ENCODE data around the gene VAMP1. TPM values are rescaled to one million over a fixed set of nuclear protein-coding genes. Genes with fewer than 3 reads are reported as not detected.

Gene VAMP1
- total RNA-seq, 6 experiments from 2014 or later: 8.6 to 13.0 (median 10.8) TPM

GRCh38 chr12:6462234-6462995, 8.1 kb downstream of the VAMP1 start:
- DNase-seq: no peak
- Mint-ChIP-seq H3K27ac (no peak overlapping the region), H3K9me3 (no peaks in the 10 kb centered on the region), H3K4me3 (no peak overlapping the region), H3K36me3 (ENCODE audit: low read depth) (peaks cover 30% of the 10 kb centered on the region), H3K27me3 (ENCODE audit: insufficient read depth) (peaks cover 3% of the 10 kb centered on the region), H3K4me1 (ENCODE audit: low read depth) (peaks cover 8% of the 10 kb centered on the region; the same call in 1 of the 2 replicates)
- TF ChIP-seq, protein P1, sequence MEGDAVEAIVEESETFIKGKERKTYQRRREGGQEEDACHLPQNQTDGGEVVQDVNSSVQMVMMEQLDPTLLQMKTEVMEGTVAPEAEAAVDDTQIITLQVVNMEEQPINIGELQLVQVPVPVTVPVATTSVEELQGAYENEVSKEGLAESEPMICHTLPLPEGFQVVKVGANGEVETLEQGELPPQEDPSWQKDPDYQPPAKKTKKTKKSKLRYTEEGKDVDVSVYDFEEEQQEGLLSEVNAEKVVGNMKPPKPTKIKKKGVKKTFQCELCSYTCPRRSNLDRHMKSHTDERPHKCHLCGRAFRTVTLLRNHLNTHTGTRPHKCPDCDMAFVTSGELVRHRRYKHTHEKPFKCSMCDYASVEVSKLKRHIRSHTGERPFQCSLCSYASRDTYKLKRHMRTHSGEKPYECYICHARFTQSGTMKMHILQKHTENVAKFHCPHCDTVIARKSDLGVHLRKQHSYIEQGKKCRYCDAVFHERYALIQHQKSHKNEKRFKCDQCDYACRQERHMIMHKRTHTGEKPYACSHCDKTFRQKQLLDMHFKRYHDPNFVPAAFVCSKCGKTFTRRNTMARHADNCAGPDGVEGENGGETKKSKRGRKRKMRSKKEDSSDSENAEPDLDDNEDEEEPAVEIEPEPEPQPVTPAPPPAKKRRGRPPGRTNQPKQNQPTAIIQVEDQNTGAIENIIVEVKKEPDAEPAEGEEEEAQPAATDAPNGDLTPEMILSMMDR (IDR thresholded peaks at IDR 0.05): no peak

DNA sequence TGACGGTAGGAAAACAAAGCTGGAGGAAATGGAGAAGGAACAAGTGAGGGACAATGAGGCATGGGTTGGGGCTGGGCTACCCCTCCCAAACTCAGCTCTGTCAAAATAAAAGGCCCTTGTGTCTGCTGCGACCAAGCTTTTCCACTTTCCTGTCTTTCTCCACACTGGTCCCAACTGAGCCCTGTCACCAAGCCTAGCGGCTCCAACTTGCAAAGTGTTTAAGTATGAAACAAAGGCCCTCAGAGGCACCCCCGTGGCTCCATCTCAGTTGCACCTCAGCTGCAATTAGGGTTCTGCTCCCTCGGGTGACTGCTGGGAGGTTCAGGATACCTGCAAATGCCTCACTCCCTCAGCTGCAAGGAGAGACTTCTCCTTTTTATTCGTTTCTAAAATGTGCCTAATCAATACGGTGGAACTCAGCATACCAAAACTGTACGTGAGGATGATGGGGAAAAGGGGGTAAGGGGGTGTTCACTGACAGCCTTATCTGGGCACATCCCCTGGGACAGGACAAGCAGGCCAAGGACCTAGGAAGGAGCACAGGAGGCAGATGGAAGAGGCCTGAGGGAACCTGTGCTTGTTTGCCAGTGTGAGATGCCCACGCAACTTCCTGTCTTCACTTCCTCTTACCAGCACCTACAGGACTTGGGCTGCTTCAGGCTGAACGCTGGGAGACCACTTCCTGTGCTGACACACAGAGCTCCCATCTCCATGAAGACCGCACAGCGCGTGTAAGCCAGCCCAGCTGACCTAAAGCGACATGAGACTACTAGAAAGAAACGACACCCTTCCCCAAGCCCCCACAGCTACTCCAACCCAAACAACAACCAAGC, 8.9 kb downstream of the VAMP1 start:
- TF ChIP-seq, protein P1 (IDR thresholded peaks at IDR 0.05): no peak
- peaks cover 4% of the 10 kb centered on the region for H3K27me3 Mint-ChIP-seq (ENCODE audit: insufficient read depth)
- H3K36me3 Mint-ChIP-seq (ENCODE audit: low read depth): peaks cover 36% of the 10 kb centered on the region
- DNase-seq: no peak
- no peaks in the 10 kb centered on the region for H3K4me1 Mint-ChIP-seq (ENCODE audit: low read depth)
- H3K9me3 Mint-ChIP-seq: no peaks in the 10 kb centered on the region
- no peak overlapping the region for H3K4me3 Mint-ChIP-seq
- H3K27ac Mint-ChIP-seq: no peak overlapping the region

- Mint-ChIP-seq H3K36me3 (ENCODE audit: low read depth) (peaks cover 36% of the 10 kb centered on the region), H3K9me3 (no peaks in the 10 kb centered on the region), H3K4me1 (ENCODE audit: low read depth) (no peaks in the 10 kb centered on the region), H3K27ac (no peak overlapping the region), H3K27me3 (ENCODE audit: insufficient read depth) (peaks cover 2% of the 10 kb centered on the region; the same call in 1 of the 2 replicates), H3K4me3 (no peak overlapping the region)
- no peak for DNase-seq
- TF ChIP-seq, protein P1 (IDR thresholded peaks at IDR 0.05): no peak
Measured at GRCh38 chr12:6460751-6461371, 9.6 kb downstream of the VAMP1 start.

- H3K36me3 Mint-ChIP-seq (ENCODE audit: low read depth): peaks cover 21% of the 10 kb centered on the region
- H3K4me1 Mint-ChIP-seq (ENCODE audit: low read depth): no peaks in the 10 kb centered on the region
- TF ChIP-seq, protein P1 (IDR thresholded peaks at IDR 0.05): no peak
- no peak for DNase-seq
- no peak overlapping the region for H3K4me3 Mint-ChIP-seq
- peaks cover 2% of the 10 kb centered on the region; the same call in 1 of the 2 replicates for H3K27me3 Mint-ChIP-seq (ENCODE audit: insufficient read depth)
- H3K27ac Mint-ChIP-seq: no peak overlapping the region
- no peaks in the 10 kb centered on the region for H3K9me3 Mint-ChIP-seq
Measured at GRCh38 chr12:6459004-6459337, 11.5 kb downstream of the VAMP1 start.

- Mint-ChIP-seq H3K27ac (no peak overlapping the region), H3K36me3 (ENCODE audit: low read depth) (peaks cover 22% of the 10 kb centered on the region), H3K4me3 (no peak overlapping the region), H3K4me1 (ENCODE audit: low read depth) (no peaks in the 10 kb centered on the region), H3K27me3 (ENCODE audit: insufficient read depth) (peaks cover 2% of the 10 kb centered on the region; the same call in 1 of the 2 replicates), H3K9me3 (no peaks in the 10 kb centered on the region)
- no peak for DNase-seq
- TF ChIP-seq, protein P1 (IDR thresholded peaks at IDR 0.05): no peak
Measured at GRCh38 chr12:6458281-6459003, 12.0 kb downstream of the VAMP1 start.

All from HFFc6 (cell line).